ENCODE results near the gene CNTNAP2.

Gene CNTNAP2

GRCh38 chr7:147535701-147536111 is 1419.1 kb downstream of the CNTNAP2 start:
- no peak for ATAC-seq (replicated peaks)
- H3K4me3 Mint-ChIP-seq: no peak overlapping the region

GRCh38 chr7:147539685-147540084 is 1423.1 kb downstream of the CNTNAP2 start:
- Mint-ChIP-seq H3K4me3 (no peak overlapping the region), H3K4me1 (ENCODE audit: low read depth in 2 of 2) (no peaks in the 10 kb centered on the region), H3K27me3 (no peaks in the 10 kb centered on the region), H3K27ac (no peak overlapping the region), H3K9me3 (peaks cover 4 to 40% of the 10 kb centered on the region in 2 donors), H3K36me3 (ENCODE audit: insufficient read depth) (no peaks in the 10 kb centered on the region)
- DNase-seq: no peak
- ATAC-seq (replicated peaks): no peak

More at GRCh38 chr7:147535701-147536111, 1419.1 kb downstream of the CNTNAP2 start:
- H3K9me3 Mint-ChIP-seq: peaks cover 5 to 27% of the 10 kb centered on the region in 2 donors
- no peak for DNase-seq
- no peaks in the 10 kb centered on the region for H3K36me3 Mint-ChIP-seq (ENCODE audit: insufficient read depth)
- H3K27me3 Mint-ChIP-seq: no peaks in the 10 kb centered on the region
- no peak overlapping the region for H3K27ac Mint-ChIP-seq
- no peaks in the 10 kb centered on the region for H3K4me1 Mint-ChIP-seq (ENCODE audit: low read depth in 2 of 2)

- H3K9me3 Mint-ChIP-seq: peaks cover 7 to 46% of the 10 kb centered on the region in 2 donors
- no peaks in the 10 kb centered on the region for H3K4me1 Mint-ChIP-seq (ENCODE audit: low read depth in 2 of 2)
Measured at GRCh38 chr7:147540743-147541142, 1424.1 kb downstream of the CNTNAP2 start.

GRCh38 chr7:147541261-147541660 is 1424.7 kb downstream of the CNTNAP2 start:
- Mint-ChIP-seq H3K4me3 (no peak overlapping the region), H3K27ac (no peak overlapping the region), H3K27me3 (no peaks in the 10 kb centered on the region), H3K4me1 (ENCODE audit: low read depth in 2 of 2) (no peaks in the 10 kb centered on the region), H3K9me3 (peaks cover 10 to 51% of the 10 kb centered on the region in 2 donors), H3K36me3 (ENCODE audit: insufficient read depth) (no peaks in the 10 kb centered on the region)
- no peak for ATAC-seq (replicated peaks)
- no peak for DNase-seq

More at GRCh38 chr7:147540743-147541142, 1424.1 kb downstream of the CNTNAP2 start:
- no peak overlapping the region for H3K27ac Mint-ChIP-seq
- H3K4me3 Mint-ChIP-seq: no peak overlapping the region
- no peaks in the 10 kb centered on the region for H3K36me3 Mint-ChIP-seq (ENCODE audit: insufficient read depth)
- ATAC-seq (replicated peaks) (no peak), DNase-seq (no peak)
- no peaks in the 10 kb centered on the region for H3K27me3 Mint-ChIP-seq

- peaks cover 18 to 27% of the 10 kb centered on the region in 2 donors for H3K9me3 Mint-ChIP-seq
- no peak for DNase-seq
- ATAC-seq (replicated peaks): no peak
Measured at GRCh38 chr7:147547252-147547897, 1430.8 kb downstream of the CNTNAP2 start.

GRCh38 chr7:147556317-147556716 is 1439.7 kb downstream of the CNTNAP2 start:
- DNase-seq (no peak), ATAC-seq (replicated peaks) (no peak)
- Mint-ChIP-seq H3K9me3 (peaks cover 8% of the 10 kb centered on the region in 2 donors), H3K36me3 (ENCODE audit: insufficient read depth) (no peaks in the 10 kb centered on the region), H3K4me3 (no peak overlapping the region), H3K4me1 (ENCODE audit: low read depth in 2 of 2) (no peaks in the 10 kb centered on the region), H3K27me3 (no peaks in the 10 kb centered on the region), H3K27ac (no peak overlapping the region)

More at GRCh38 chr7:147547252-147547897, 1430.8 kb downstream of the CNTNAP2 start:
- H3K27me3 Mint-ChIP-seq: no peaks in the 10 kb centered on the region
- no peaks in the 10 kb centered on the region for H3K4me1 Mint-ChIP-seq (ENCODE audit: low read depth in 2 of 2)
- no peaks in the 10 kb centered on the region for H3K36me3 Mint-ChIP-seq (ENCODE audit: insufficient read depth)
- H3K27ac Mint-ChIP-seq: no peak overlapping the region
- no peak overlapping the region for H3K4me3 Mint-ChIP-seq

GRCh38 chr7:147563669-147564068 is 1447.1 kb downstream of the CNTNAP2 start:
- Mint-ChIP-seq H3K4me3 (no peak overlapping the region), H3K27ac (no peak overlapping the region), H3K27me3 (no peaks in the 10 kb centered on the region), H3K4me1 (ENCODE audit: low read depth in 2 of 2) (no peaks in the 10 kb centered on the region), H3K9me3 (peaks cover 8 to 17% of the 10 kb centered on the region in 2 donors), H3K36me3 (ENCODE audit: insufficient read depth) (no peaks in the 10 kb centered on the region)
- ATAC-seq (replicated peaks) (no peak), DNase-seq (no peak)

- Mint-ChIP-seq H3K4me1 (ENCODE audit: low read depth in 2 of 2) (no peaks in the 10 kb centered on the region), H3K27me3 (no peaks in the 10 kb centered on the region), H3K4me3 (no peak overlapping the region), H3K36me3 (ENCODE audit: insufficient read depth) (no peaks in the 10 kb centered on the region), H3K27ac (no peak overlapping the region), H3K9me3 (peaks cover 10 to 19% of the 10 kb centered on the region in 2 donors)
- ATAC-seq (replicated peaks): no peak
- no peak for DNase-seq
Measured at GRCh38 chr7:147564786-147565476, 1448.3 kb downstream of the CNTNAP2 start.

- no peaks in the 10 kb centered on the region for H3K27me3 Mint-ChIP-seq
- no peak for ATAC-seq (replicated peaks)
- peaks cover 10 to 22% of the 10 kb centered on the region in 2 donors for H3K9me3 Mint-ChIP-seq
Measured at GRCh38 chr7:147567043-147567442, 1450.4 kb downstream of the CNTNAP2 start.

GRCh38 chr7:147569116-147569913 is 1452.7 kb downstream of the CNTNAP2 start:
- H3K4me3 Mint-ChIP-seq: no peak overlapping the region
- DNase-seq (no peak), ATAC-seq (replicated peaks) (no peak)
- no peaks in the 10 kb centered on the region for H3K36me3 Mint-ChIP-seq (ENCODE audit: insufficient read depth)
- no peaks in the 10 kb centered on the region for H3K4me1 Mint-ChIP-seq (ENCODE audit: low read depth in 2 of 2)
- no peak overlapping the region for H3K27ac Mint-ChIP-seq
- H3K9me3 Mint-ChIP-seq: peaks cover 8 to 22% of the 10 kb centered on the region in 2 donors
- no peaks in the 10 kb centered on the region for H3K27me3 Mint-ChIP-seq

More at GRCh38 chr7:147567043-147567442, 1450.4 kb downstream of the CNTNAP2 start:
- Mint-ChIP-seq H3K36me3 (ENCODE audit: insufficient read depth) (no peaks in the 10 kb centered on the region), H3K27ac (no peak overlapping the region), H3K4me3 (no peak overlapping the region), H3K4me1 (ENCODE audit: low read depth in 2 of 2) (no peaks in the 10 kb centered on the region)
- no peak for DNase-seq

GRCh38 chr7:147570390-147570789 is 1453.8 kb downstream of the CNTNAP2 start:
- peaks cover 7 to 22% of the 10 kb centered on the region in 2 donors for H3K9me3 Mint-ChIP-seq
- no peaks in the 10 kb centered on the region for H3K36me3 Mint-ChIP-seq (ENCODE audit: insufficient read depth)
- no peaks in the 10 kb centered on the region for H3K27me3 Mint-ChIP-seq
- ATAC-seq (replicated peaks) (no peak), DNase-seq (no peak)
- no peaks in the 10 kb centered on the region for H3K4me1 Mint-ChIP-seq (ENCODE audit: low read depth in 2 of 2)
- no peak overlapping the region for H3K27ac Mint-ChIP-seq
- no peak overlapping the region for H3K4me3 Mint-ChIP-seq

- Mint-ChIP-seq H3K4me3 (no peak overlapping the region), H3K36me3 (ENCODE audit: insufficient read depth) (no peaks in the 10 kb centered on the region), H3K4me1 (ENCODE audit: low read depth in 2 of 2) (no peaks in the 10 kb centered on the region), H3K9me3 (peaks cover 7 to 16% of the 10 kb centered on the region in 2 donors), H3K27ac (no peak overlapping the region), H3K27me3 (no peaks in the 10 kb centered on the region)
- ATAC-seq (replicated peaks): no peak
- no peak for DNase-seq
Measured at GRCh38 chr7:147571436-147572185, 1455.0 kb downstream of the CNTNAP2 start.

- ATAC-seq (replicated peaks): no peak
- no peaks in the 10 kb centered on the region for H3K36me3 Mint-ChIP-seq (ENCODE audit: insufficient read depth)
- no peaks in the 10 kb centered on the region for H3K4me1 Mint-ChIP-seq (ENCODE audit: low read depth in 2 of 2)
- no peaks in the 10 kb centered on the region for H3K27me3 Mint-ChIP-seq
- H3K27ac Mint-ChIP-seq: no peak overlapping the region
- H3K9me3 Mint-ChIP-seq: peaks cover 0 to 4% of the 10 kb centered on the region in 2 donors
- no peak overlapping the region for H3K4me3 Mint-ChIP-seq
- no peak for DNase-seq
Measured at GRCh38 chr7:147578196-147578595, 1461.6 kb downstream of the CNTNAP2 start.

All from effector memory CD8-positive, alpha-beta T cell (primary cell).